EH (cell line): Measurements from ENCODE around the gene ZNF750.
"Not testable (repeated sequence)": the region's sequence is repeated elsewhere in the genome, so short reads cannot be mapped to it uniquely, and the experiment has no call there.

Experiments used
- DNase-seq: peaks from one replicate; pipeline ENCODE4 v3.0.0-alpha.2; 2015; ENCODE audit warnings: low read depth

Gene ZNF750

GRCh38 chr17:82793974-82794630, 45.7 kb downstream of the ZNF750 start:
- DNase-seq, result no peak

- peak; percentile 92 for DNase-seq
Observed at GRCh38 chr17:82791532-82791931, 48.3 kb downstream of the ZNF750 start.

- no peak for DNase-seq
Observed at GRCh38 chr17:82790391-82790790, 49.4 kb downstream of the ZNF750 start.

- no peak for DNase-seq
Observed at GRCh38 chr17:82789806-82790205, 50.0 kb downstream of the ZNF750 start.

DNA sequence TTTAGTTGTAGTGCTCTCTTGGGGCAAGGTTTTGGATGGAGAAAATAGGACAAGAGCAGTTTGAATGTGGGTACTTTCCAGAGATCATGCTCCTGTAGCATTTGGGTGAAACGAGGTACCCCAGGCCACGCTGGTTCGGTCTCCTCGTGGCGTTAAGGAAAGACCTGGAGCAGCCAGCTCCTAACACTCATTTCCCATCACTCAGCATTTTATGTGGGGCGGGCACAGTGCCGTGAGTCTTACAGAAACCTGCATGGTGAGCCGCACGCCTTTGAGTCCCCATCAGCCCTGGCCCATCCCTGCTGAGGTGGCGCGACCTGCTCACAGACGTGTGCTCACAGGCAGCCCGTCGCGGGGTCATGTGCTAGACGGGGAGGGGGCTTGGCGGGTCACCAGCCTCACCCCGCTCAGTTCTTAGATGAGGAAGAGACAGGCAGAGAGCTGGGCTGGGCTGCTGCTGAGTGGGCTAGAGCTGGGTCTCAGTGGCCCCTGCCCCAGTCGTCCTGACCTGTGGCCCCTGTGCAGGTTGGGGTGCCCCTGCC, 50.7 kb downstream of the ZNF750 start:
- DNase-seq, result no peak

DNA sequence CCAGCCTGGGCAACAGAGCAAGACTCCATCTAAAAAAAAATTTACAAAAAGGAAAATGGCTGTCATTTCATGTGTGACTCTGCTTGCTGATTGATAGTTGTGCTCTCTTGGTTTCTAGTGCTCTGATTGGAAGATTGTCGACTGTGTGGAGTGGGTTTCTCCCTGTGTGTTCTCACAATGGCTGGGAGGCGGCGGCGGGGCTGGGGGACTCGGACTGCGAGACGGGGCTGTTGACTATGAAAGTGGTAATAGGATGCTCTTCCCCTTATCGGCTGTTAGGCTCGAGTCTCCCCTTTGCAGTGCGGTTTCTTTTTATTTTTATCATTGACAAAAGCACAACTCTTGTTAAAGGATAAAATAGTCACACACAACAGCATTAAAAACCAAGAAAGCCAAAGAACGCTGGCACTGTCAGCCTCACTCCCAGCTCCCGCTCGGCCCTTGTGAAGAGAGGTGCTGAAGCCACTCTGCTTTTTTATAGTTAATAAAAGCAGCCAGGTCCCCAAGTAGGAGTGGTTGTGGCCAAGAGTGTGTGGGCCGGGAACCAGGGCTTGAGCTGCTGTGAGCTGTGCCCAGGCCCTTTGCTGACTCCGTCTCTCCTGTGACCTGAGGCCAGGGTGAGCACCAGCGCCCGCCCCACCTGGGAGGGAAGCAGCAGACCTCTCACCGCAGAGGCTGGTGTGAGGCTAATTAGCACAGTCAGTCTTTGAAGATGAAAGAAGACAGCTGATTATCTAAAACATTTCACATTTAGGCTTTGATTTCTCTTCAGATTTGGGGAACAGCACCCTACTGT, 51.4 kb downstream of the ZNF750 start:
- no peak for DNase-seq

DNA sequence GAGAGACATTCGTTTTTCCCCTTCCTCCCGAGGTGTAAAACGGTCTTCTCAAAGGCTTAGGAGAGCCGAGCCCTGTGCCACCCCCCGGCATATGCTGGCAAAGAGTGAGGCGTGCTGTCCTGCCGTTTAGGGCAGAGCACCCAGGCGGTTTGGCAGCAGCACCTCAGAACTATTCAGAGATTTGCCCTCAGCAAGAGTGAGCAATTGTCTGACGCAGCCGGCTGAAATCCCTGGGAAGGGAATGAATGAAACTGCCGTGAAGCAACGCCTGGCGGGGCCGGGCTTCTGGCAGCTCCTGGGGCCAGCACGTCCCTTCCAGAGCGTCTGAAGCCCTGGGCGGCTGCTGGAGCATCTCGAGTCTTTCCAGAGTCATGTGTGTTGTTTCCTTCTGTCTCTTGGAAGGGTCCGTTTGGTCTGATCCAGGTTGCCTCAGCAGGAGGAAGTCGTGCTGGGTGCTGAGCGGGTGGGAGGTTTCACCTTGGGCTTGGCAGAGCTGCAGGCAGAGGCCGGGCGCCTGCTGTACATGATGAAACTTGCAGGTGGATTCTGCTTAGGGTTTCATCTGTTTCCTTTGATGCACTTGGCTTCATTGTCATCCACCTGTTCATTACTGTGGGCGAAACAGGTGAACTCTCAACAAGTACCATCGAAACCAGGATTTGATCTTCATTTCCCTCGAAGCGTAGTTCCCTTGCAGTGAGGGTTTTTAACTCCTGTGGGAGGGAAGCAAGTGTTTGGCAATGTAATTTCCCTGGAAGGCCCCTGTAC, 52.6 kb downstream of the ZNF750 start:
- DNase-seq, result no peak

GRCh38 chr17:82786427-82786826, 53.4 kb downstream of the ZNF750 start:
- DNase-seq, result no peak

DNA sequence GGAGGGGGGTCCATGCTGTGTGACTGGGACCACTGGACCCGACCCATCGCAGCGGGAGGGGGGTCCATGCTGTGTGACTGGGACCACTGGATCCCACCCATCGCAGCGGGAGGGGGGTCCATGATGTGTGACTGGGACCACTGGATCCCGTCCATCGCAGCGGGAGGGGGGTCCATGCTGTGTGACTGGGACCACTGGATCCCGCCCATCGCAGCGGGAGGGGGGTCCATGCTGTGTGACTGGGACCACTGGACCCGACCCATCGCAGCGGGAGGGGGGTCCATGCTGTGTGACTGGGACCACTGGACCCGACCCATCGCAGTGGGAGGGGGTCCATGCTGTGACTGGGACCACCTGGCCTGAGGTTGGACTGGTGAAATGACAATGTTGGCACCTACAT, 54.2 kb downstream of the ZNF750 start:
- not testable (repeated sequence) for DNase-seq

DNA sequence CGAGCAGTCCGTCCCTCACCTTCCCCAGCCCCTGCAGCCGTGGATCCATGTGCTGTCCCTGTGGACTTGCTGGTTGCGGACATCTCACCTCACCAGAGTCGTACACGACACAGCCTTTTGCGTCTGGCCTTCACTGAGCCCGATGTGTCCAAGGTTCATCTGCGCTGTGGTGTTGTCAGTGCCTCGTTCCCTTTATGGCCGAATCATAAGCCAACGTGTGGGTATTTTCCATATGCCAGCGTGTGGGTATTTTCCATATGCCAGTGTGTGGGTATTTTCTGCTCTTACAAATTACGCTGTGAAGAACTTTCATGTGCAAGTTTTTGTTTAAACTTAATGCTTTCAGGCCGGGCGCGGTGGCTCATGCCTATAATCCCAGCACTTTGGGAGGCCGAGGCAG, 56.3 kb downstream of the ZNF750 start:
- no peak for DNase-seq

DNA sequence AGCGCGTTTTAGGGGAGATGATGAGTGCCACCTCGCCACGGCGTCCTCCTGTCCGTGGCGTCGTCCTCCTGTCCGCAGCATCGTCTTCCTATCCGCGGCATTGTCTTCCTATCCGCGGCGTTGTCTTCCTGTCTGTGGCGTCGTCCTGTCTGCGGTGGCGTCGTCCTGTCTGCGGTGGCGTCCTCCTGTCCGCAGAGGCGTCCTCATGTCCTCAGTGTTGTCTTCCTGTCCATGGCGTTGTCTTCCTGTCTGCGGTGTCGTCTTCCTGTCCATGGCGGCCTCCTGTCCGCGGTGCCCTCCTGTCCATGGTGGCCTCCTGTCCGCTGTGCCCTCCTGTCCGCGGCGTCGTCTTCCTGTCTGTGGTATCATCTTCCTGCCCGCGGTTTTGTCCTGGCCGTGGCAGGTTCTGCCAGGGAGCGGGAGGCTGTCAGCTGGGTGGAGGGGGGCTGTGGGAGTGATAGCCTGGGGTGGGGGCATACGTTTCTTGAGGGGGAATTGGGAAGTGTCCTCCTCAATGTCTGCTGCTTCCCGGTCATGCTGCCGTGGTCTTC, 57.1 kb downstream of the ZNF750 start:
- DNase-seq, result no peak

GRCh38 chr17:82781894-82782274, 57.9 kb downstream of the ZNF750 start:
- peak; percentile 75 for DNase-seq

GRCh38 chr17:82780971-82781893, 58.6 kb downstream of the ZNF750 start:
- DNase-seq, result no peak

DNA sequence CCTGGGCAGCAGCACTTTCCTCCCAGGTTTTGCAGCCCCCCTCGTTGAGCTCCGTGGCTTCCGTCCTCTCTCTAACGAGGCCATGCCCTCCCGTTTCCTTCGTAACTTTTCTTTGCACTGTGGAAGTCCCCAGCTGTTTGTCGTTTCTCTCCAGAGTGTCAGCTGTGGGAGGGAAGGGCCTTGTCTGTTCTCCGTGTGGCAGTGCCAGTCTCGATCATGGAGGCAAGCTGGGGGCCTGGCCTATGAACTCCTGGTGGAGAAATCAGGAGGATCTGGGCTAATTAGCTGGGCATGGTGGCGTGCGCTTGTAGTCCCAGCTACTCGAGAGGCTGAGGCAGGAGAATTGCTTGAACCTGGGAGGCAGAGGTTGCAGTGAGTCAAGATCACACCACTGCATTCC, 59.6 kb downstream of the ZNF750 start:
- no peak for DNase-seq

DNA sequence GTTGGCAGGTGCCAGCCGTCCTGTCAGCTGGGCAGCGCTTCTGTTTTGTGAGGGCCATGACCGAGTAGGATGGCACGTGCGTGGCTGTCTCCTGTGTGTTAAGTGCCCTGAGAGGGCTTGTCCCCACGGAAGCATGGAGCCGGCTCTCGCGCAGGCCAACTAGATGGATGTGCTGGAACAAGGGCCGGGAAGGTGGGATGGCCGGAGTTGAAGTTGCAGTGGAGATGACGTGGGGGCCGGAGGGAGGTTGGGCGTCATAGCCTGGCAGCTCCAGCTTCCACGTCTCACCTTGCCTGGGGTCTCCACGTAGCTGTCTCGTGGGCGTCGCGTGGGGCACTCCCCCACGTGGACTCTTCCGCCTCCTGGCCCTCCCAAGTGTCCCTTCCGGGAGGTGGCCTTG, 60.3 kb downstream of the ZNF750 start:
- no peak for DNase-seq
